Measurements from ENCODE around the gene PATE3. TPM values are rescaled to one million over a fixed set of nuclear protein-coding genes. Genes with fewer than 3 reads are reported as not detected.

The PATE3 gene
- total RNA-seq, 1 experiment from 2014 or later = not detected

DNA sequence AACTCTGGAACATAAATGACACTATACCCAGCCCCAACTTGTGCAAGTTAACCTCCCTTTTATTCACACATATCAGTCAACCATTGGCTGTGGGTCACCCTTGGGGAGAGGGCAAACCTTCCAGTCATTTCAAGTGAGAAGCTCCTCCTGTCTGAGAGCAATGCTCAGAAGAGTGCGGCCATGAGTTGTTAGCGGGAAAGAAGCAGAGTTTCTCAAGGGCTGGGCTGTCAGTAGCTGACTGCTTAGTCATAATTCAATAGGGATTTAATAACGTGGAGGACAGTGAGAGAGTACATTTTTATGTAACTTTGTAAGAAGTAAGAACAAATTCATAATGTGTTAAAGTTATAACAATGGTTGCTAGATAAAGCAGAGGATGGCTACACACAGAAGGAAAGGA, 14.4 kb upstream of the PATE3 start:
- POLR2A ChIA-PET (ENCODE audit: unreplicated experiment) = no interaction called here
- Histone ChIP-seq H4K20me1 (ENCODE audit: insufficient read depth) (no peaks in the 10 kb centered on the region), H3K9me3 (ENCODE audit: insufficient read depth, low read depth) (no peaks in the 10 kb centered on the region), H3K4me1 (replicated peaks; ENCODE audit: insufficient read depth) (no peaks in the 10 kb centered on the region), H3F3A (ENCODE audit: insufficient read depth, low read depth) (no peaks in the 10 kb centered on the region), H3K79me2 (ENCODE audit: low read depth) (no peaks in the 10 kb centered on the region), H3K9me2 (ENCODE audit: insufficient read depth) (no peaks in the 10 kb centered on the region), H3K27me3 (ENCODE audit: insufficient read depth, low read depth) (peaks cover 43% of the 10 kb centered on the region), H2AFZ (no peak overlapping the region), H3K36me3 (ENCODE audit: low read depth) (no peaks in the 10 kb centered on the region), H3K4me2 (no peak overlapping the region), H3K27ac (no peak overlapping the region), H3K4me3 (no peak overlapping the region)
- TF ChIP-seq, protein P1, sequence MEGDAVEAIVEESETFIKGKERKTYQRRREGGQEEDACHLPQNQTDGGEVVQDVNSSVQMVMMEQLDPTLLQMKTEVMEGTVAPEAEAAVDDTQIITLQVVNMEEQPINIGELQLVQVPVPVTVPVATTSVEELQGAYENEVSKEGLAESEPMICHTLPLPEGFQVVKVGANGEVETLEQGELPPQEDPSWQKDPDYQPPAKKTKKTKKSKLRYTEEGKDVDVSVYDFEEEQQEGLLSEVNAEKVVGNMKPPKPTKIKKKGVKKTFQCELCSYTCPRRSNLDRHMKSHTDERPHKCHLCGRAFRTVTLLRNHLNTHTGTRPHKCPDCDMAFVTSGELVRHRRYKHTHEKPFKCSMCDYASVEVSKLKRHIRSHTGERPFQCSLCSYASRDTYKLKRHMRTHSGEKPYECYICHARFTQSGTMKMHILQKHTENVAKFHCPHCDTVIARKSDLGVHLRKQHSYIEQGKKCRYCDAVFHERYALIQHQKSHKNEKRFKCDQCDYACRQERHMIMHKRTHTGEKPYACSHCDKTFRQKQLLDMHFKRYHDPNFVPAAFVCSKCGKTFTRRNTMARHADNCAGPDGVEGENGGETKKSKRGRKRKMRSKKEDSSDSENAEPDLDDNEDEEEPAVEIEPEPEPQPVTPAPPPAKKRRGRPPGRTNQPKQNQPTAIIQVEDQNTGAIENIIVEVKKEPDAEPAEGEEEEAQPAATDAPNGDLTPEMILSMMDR (conservative IDR thresholded peaks at IDR 0.05) = no peak
- no peak for TF ChIP-seq EZH2 (IDR thresholded peaks at IDR 0.05; ENCODE audit: low read depth)
- CTCF ChIA-PET = no interaction called here
- intact Hi-C loops (cut with micrococcal nuclease; ENCODE audit: unreplicated experiment) = no loop called here
- BruUV-seq (replicated peaks) = no TSS peak
- DNase-seq = no peak

DNA sequence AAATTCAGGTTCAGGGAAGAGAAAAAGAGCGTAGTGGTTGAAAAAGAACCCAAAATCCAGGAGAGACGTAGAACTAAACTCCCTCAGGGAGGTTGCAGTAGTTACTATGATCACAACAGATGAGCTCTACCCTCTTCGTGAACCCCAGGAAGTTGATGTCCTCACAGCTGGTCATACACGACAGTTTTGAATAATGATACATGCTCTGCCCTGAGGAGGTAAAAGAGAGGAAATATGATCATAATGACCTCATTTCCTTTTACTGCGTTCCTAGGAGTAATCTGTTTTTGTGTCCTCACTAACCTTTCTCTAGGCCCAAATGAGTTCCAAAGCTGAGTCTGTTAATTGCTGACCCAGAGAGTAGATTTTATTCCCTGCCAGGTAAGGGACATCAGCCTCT, 10.6 kb upstream of the PATE3 start:
- CTCF ChIA-PET = no interaction called here
- Histone ChIP-seq H4K20me1 (ENCODE audit: insufficient read depth) (no peaks in the 10 kb centered on the region), H2AFZ (no peak overlapping the region), H3K9me3 (ENCODE audit: insufficient read depth, low read depth) (no peaks in the 10 kb centered on the region), H3K79me2 (ENCODE audit: low read depth) (no peaks in the 10 kb centered on the region), H3K4me2 (no peak overlapping the region), H3K27me3 (ENCODE audit: insufficient read depth, low read depth) (peaks cover 5% of the 10 kb centered on the region; the same call in 1 of the 2 replicates), H3K4me1 (replicated peaks; ENCODE audit: insufficient read depth) (no peaks in the 10 kb centered on the region), H3K27ac (no peak overlapping the region), H3K4me3 (no peak overlapping the region), H3F3A (ENCODE audit: insufficient read depth, low read depth) (no peaks in the 10 kb centered on the region), H3K9me2 (ENCODE audit: insufficient read depth) (no peaks in the 10 kb centered on the region), H3K36me3 (ENCODE audit: low read depth) (no peaks in the 10 kb centered on the region)
- intact Hi-C loops (cut with micrococcal nuclease; ENCODE audit: unreplicated experiment) = no loop called here
- no TSS peak for BruUV-seq (replicated peaks)
- DNase-seq = no peak
- TF ChIP-seq, protein P1 (conservative IDR thresholded peaks at IDR 0.05) = no peak
- TF ChIP-seq EZH2 (IDR thresholded peaks at IDR 0.05; ENCODE audit: low read depth) = no peak
- POLR2A ChIA-PET (ENCODE audit: unreplicated experiment) = no interaction called here

DNA sequence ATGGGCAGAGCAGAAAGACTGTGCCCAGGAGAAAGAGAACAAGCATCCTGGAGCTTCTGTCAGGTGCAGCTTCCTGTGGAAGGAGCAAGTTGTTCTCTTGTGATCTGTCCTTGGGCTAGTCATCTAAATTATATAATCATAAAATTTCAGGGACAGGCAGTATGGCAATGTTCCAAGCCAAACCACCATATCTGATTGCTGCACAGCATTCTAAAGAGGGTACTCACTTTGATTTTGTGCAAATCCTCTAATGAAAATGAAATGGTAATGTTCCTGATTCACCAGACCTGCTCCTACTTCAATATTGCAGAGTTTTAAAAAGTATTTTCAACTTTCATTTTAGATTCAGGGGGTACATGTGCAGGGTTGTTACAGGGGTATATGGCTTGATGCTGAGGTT, 9.2 kb upstream of the PATE3 start, which contains the start of gene PATE2:
Gene PATE2, minus strand, starts transcription at position 101 of the 400 bp plus-strand sequence. Its CDS starts 55 bp downstream, at position 46.
- DNase-seq = no peak
- H3K27me3 ChIP-seq (ENCODE audit: insufficient read depth, low read depth) = no peaks in the 10 kb centered on the region
- POLR2A ChIA-PET (ENCODE audit: unreplicated experiment) = no interaction called here
- H2AFZ ChIP-seq = no peak within 1 kb of the TSS
- H3K79me2 ChIP-seq (ENCODE audit: low read depth) = no peaks in the 10 kb centered on the region
- no peaks in the 10 kb centered on the region for H3F3A ChIP-seq (ENCODE audit: insufficient read depth, low read depth)
- intact Hi-C loops (cut with micrococcal nuclease; ENCODE audit: unreplicated experiment) = no loop called here
- no peak within 1 kb of the TSS for H3K27ac ChIP-seq
- H3K4me2 ChIP-seq = no peak within 1 kb of the TSS
- H4K20me1 ChIP-seq (ENCODE audit: insufficient read depth) = no peaks in the 10 kb centered on the region
- CTCF ChIA-PET = no interaction called here
- no peaks in the 10 kb centered on the region for H3K4me1 ChIP-seq (replicated peaks; ENCODE audit: insufficient read depth)
- H3K4me3 ChIP-seq = no peak within 1 kb of the TSS
- TF ChIP-seq, protein P1 (conservative IDR thresholded peaks at IDR 0.05) = no peak
- TF ChIP-seq EZH2 (IDR thresholded peaks at IDR 0.05; ENCODE audit: low read depth) = no peak
- no peaks in the 10 kb centered on the region for H3K9me2 ChIP-seq (ENCODE audit: insufficient read depth)
- H3K36me3 ChIP-seq (ENCODE audit: low read depth) = no peaks in the 10 kb centered on the region
- BruUV-seq (replicated peaks) = no TSS peak
- no peaks in the 10 kb centered on the region for H3K9me3 ChIP-seq (ENCODE audit: insufficient read depth, low read depth)
